Measurements from ENCODE around the gene PGAM2. TPM values are rescaled to one million over a fixed set of nuclear protein-coding genes. Genes with fewer than 3 reads are reported as not detected.

Gene PGAM2
- total and polyA plus RNA-seq, 5 donors from 2014 or later: 1.1 TPM; not detected in 4

DNA sequence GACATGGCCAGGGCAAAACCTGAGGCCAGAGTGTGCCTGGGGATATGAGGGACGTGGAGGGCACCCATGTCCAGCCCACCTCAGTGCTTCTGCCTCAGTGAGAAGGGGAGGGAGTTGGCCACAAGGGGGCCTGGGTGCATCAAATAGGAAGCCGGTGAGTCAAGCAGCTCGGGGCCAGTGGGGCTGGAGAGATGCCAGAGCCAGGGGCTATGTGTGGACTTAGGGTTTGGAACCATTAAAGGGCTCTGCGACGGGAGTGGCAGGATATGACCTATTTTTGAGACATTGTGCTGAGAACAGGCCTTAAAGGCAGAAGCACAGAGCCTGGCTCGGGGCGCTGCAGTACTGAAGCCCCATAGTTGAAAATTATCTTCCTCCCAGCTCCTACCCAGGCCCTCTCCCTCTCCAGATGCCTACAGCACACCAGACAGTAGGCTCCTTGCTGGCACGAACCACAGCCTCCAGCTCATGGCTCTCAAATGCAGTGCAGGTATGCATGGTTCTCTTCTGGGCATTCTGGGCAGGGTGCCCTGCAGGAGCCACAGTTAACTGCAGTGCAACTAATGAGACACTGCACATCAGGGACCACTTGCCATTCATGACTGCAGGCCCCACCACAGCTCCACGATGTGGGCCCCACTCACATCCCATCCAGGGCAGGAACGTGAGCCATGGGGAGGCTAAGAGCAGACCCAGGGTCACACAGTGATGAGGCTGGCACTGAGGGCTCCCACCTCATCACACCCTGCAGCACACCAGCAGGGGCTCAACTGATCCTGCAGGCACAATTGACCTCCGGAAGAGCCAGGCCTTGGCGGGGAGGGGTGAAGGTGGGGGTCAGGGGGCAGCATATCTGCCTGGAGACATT, 7.2 kb upstream of the PGAM2 start:
- Mint-ChIP-seq H3K4me3 (no peak overlapping the region), H3K9me3 (peaks cover 0 to 1% (median 0%) of the 10 kb centered on the region in 7 donors), H3K27ac (peak overlapping the region; percentile 38 to 90 (median 78)), H3K27me3 (no peaks in the 10 kb centered on the region), H3K36me3 (peaks cover 11% of the 10 kb centered on the region), H3K4me1 (peaks cover 0 to 28% (median 7%) of the 10 kb centered on the region in 4 donors)
- no peaks in the 10 kb centered on the region for H3K9me3 ChIP-seq (ENCODE audit: control insufficient read depth in 2 of 2, low read length in 2 of 2)
- DNase-seq: peak; percentile 26 to 57 (median 39)
- peak; percentile 33 to 39 for ATAC-seq (ENCODE audit: low read depth in 2 of 2)
- peaks cover 41% of the 10 kb centered on the region for H3K36me3 ChIP-seq (ENCODE audit: control insufficient read depth, insufficient read depth, low read length)
- H3K27me3 ChIP-seq (ENCODE audit: control insufficient read depth, insufficient read depth, low read length): no peaks in the 10 kb centered on the region
- no peak overlapping the region for H3K4me3 ChIP-seq (ENCODE audit: low read depth, low read length)
- H3K4me1 ChIP-seq (ENCODE audit: control insufficient read depth, insufficient read depth, low read length, poor library complexity, severe bottlenecking): no peaks in the 10 kb centered on the region
- no peak overlapping the region for H3K27ac ChIP-seq (ENCODE audit: insufficient read depth, low read length, poor library complexity, severe bottlenecking)

GRCh38 chr7:44071726-44072363, 6.5 kb upstream of the PGAM2 start:
- H3K36me3 ChIP-seq (ENCODE audit: control insufficient read depth, insufficient read depth, low read length): peaks cover 34% of the 10 kb centered on the region
- Mint-ChIP-seq H3K27me3 (no peaks in the 10 kb centered on the region), H3K36me3 (peaks cover 8% of the 10 kb centered on the region), H3K9me3 (no peaks in the 10 kb centered on the region), H3K27ac (peak overlapping the region; percentile 38 to 90 (median 78)), H3K4me1 (peaks cover 0 to 26% (median 7%) of the 10 kb centered on the region in 4 donors), H3K4me3 (no peak overlapping the region)
- no peak overlapping the region for H3K4me3 ChIP-seq (ENCODE audit: low read depth, low read length)
- no peak for ATAC-seq (ENCODE audit: low read depth in 2 of 2)
- no peak overlapping the region for H3K27ac ChIP-seq (ENCODE audit: insufficient read depth, low read length, poor library complexity, severe bottlenecking)
- no peaks in the 10 kb centered on the region for H3K4me1 ChIP-seq (ENCODE audit: control insufficient read depth, insufficient read depth, low read length, poor library complexity, severe bottlenecking)
- no peaks in the 10 kb centered on the region for H3K9me3 ChIP-seq (ENCODE audit: control insufficient read depth in 2 of 2, low read length in 2 of 2)
- no peaks in the 10 kb centered on the region for H3K27me3 ChIP-seq (ENCODE audit: control insufficient read depth, insufficient read depth, low read length)
- DNase-seq: no peak

GRCh38 chr7:44068054-44068453, 2.7 kb upstream of the PGAM2 start:
- H3K27ac Mint-ChIP-seq: peak overlapping the region in 1 of 3 donors; percentile 79

DNA sequence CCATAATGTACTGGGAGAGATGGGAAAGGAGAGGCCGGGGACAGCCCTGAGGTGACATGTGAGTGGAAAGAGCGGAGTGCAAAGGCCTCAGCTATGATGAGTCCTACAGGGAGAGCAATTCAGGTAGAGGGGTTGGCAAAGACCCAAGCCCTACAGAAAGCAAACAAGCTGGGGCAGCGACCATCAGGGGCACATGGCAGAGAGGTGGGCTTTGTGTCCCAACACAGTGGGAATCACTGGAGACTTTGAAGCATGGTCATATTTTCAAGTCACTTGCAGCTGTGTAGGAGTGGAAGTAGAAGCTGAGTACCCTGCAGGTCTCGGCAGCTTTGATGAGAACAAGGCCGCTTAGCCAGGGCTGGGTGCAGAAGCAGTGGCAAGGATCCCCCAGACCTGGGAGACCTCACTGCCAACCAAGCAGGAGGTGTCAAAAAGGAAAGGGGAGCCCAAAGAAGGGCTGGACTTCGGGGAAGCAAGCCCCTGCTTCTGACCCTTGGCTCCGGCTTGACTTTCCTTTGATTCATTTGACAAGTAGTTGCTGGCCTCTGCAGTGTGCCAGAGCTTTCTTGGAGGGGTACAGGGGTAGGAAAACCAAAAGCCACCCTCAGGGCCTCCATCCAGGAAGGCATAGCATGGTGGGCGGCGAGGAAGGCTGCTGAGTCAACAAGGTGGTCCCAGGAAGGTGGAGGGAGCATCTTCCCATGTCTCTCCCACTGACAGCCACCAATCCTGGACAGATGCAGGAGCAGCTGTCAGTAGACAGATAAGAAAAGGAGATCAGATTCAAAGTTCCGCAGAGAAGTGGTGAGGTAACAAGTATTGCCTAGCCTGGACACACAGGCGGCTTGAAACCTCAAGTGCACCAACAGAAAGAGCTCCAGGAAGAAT, 1.9 kb upstream of the PGAM2 start:
- no peak overlapping the region for H3K27ac ChIP-seq (ENCODE audit: insufficient read depth, low read length, poor library complexity, severe bottlenecking)
- peaks cover 3% of the 10 kb centered on the region for H3K36me3 Mint-ChIP-seq
- H3K4me1 ChIP-seq (ENCODE audit: control insufficient read depth, insufficient read depth, low read length, poor library complexity, severe bottlenecking): peaks cover 17% of the 10 kb centered on the region
- no peaks in the 10 kb centered on the region for H3K27me3 ChIP-seq (ENCODE audit: control insufficient read depth, insufficient read depth, low read length)
- H3K27me3 Mint-ChIP-seq: no peaks in the 10 kb centered on the region
- H3K36me3 ChIP-seq (ENCODE audit: control insufficient read depth, insufficient read depth, low read length): no peaks in the 10 kb centered on the region
- H3K4me1 Mint-ChIP-seq: peaks cover 0 to 34% (median 2%) of the 10 kb centered on the region in 4 donors
- no peaks in the 10 kb centered on the region for H3K9me3 ChIP-seq (ENCODE audit: control insufficient read depth in 2 of 2, low read length in 2 of 2)
- no peak overlapping the region for H3K4me3 Mint-ChIP-seq
- peak overlapping the region in 1 of 3 donors; percentile 38 for H3K27ac Mint-ChIP-seq
- no peak overlapping the region for H3K4me3 ChIP-seq (ENCODE audit: low read depth, low read length)
- ATAC-seq (ENCODE audit: low read depth in 2 of 2): no peak
- DNase-seq: no peak
- peaks cover 0 to 2% (median 0%) of the 10 kb centered on the region in 7 donors for H3K9me3 Mint-ChIP-seq

More at GRCh38 chr7:44068054-44068453, 2.7 kb upstream of the PGAM2 start:
- no peaks in the 10 kb centered on the region for H3K27me3 Mint-ChIP-seq
- H3K4me1 Mint-ChIP-seq: peaks cover 0 to 39% (median 5%) of the 10 kb centered on the region in 4 donors
- no peaks in the 10 kb centered on the region for H3K9me3 ChIP-seq (ENCODE audit: control insufficient read depth in 2 of 2, low read length in 2 of 2)
- peaks cover 0 to 2% (median 0%) of the 10 kb centered on the region in 7 donors for H3K9me3 Mint-ChIP-seq
- H3K27ac ChIP-seq (ENCODE audit: insufficient read depth, low read length, poor library complexity, severe bottlenecking): no peak overlapping the region
- ATAC-seq (ENCODE audit: low read depth in 2 of 2) (no peak), DNase-seq (no peak)
- no peak overlapping the region for H3K4me3 Mint-ChIP-seq
- H3K36me3 Mint-ChIP-seq: peaks cover 8% of the 10 kb centered on the region
- no peak overlapping the region for H3K4me3 ChIP-seq (ENCODE audit: low read depth, low read length)
- peaks cover 4% of the 10 kb centered on the region for H3K36me3 ChIP-seq (ENCODE audit: control insufficient read depth, insufficient read depth, low read length)
- no peaks in the 10 kb centered on the region for H3K27me3 ChIP-seq (ENCODE audit: control insufficient read depth, insufficient read depth, low read length)
- H3K4me1 ChIP-seq (ENCODE audit: control insufficient read depth, insufficient read depth, low read length, poor library complexity, severe bottlenecking): peaks cover 17% of the 10 kb centered on the region

DNA sequence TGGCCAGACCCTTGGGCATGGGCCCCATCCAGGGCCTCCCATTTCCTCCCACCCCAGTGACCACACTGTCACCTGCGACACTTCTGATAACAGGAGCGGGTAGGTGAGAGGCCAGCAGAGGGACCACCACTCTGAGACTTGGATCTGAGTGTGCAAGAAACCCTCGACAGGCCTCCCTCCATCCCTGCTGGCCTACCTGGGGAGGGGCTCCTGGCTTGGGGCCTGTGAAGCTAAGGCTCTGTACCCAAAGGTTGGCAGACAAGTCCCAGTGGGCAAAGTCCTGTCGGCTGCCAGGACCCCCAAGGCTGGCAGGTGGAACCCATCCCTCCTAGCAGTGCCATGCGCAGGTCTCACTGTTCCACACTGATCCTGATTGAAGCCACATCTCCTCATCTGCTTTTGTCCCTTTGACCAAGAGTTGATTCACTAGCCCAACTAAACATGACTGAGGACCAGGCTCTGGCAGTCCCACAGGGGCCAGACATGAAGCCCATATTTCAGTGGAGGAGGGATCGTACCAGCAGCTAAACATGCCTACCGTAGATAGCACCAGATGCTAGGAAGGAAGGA, 1.2 kb upstream of the PGAM2 start:
- no peak for ATAC-seq (ENCODE audit: low read depth in 2 of 2)
- Mint-ChIP-seq H3K4me3 (no peak overlapping the region), H3K36me3 (no peaks in the 10 kb centered on the region), H3K9me3 (peaks cover 0 to 2% (median 0%) of the 10 kb centered on the region in 7 donors), H3K4me1 (peaks cover 0 to 27% (median 2%) of the 10 kb centered on the region in 4 donors), H3K27ac (peak overlapping the region in 1 of 3 donors; percentile 38), H3K27me3 (no peaks in the 10 kb centered on the region)
- no peak for DNase-seq
- Histone ChIP-seq H3K36me3 (ENCODE audit: control insufficient read depth, insufficient read depth, low read length) (no peaks in the 10 kb centered on the region), H3K4me1 (ENCODE audit: control insufficient read depth, insufficient read depth, low read length, poor library complexity, severe bottlenecking) (peaks cover 17% of the 10 kb centered on the region), H3K9me3 (ENCODE audit: control insufficient read depth in 2 of 2, low read length in 2 of 2) (no peaks in the 10 kb centered on the region), H3K4me3 (ENCODE audit: low read depth, low read length) (no peak overlapping the region), H3K27ac (ENCODE audit: insufficient read depth, low read length, poor library complexity, severe bottlenecking) (no peak overlapping the region), H3K27me3 (ENCODE audit: control insufficient read depth, insufficient read depth, low read length) (no peaks in the 10 kb centered on the region)

- no peak overlapping the region for H3K4me3 Mint-ChIP-seq
Observed at GRCh38 chr7:44066111-44066460, 719 bp upstream of the PGAM2 start.

More at GRCh38 chr7:44066111-44066460, 719 bp upstream of the PGAM2 start:
- Histone ChIP-seq H3K27ac (ENCODE audit: insufficient read depth, low read length, poor library complexity, severe bottlenecking) (no peak overlapping the region), H3K36me3 (ENCODE audit: control insufficient read depth, insufficient read depth, low read length) (peaks cover 5% of the 10 kb centered on the region), H3K4me1 (ENCODE audit: control insufficient read depth, insufficient read depth, low read length, poor library complexity, severe bottlenecking) (peaks cover 17% of the 10 kb centered on the region), H3K4me3 (ENCODE audit: low read depth, low read length) (no peak overlapping the region), H3K9me3 (ENCODE audit: control insufficient read depth in 2 of 2, low read length in 2 of 2) (no peaks in the 10 kb centered on the region), H3K27me3 (ENCODE audit: control insufficient read depth, insufficient read depth, low read length) (no peaks in the 10 kb centered on the region)
- DNase-seq (no peak), ATAC-seq (ENCODE audit: low read depth in 2 of 2) (no peak)
- H3K36me3 Mint-ChIP-seq: no peaks in the 10 kb centered on the region
- peaks cover 0 to 27% (median 2%) of the 10 kb centered on the region in 4 donors for H3K4me1 Mint-ChIP-seq
- H3K27me3 Mint-ChIP-seq: no peaks in the 10 kb centered on the region
- peaks cover 0 to 2% (median 0%) of the 10 kb centered on the region in 7 donors for H3K9me3 Mint-ChIP-seq
- H3K27ac Mint-ChIP-seq: peak overlapping the region in 1 of 3 donors; percentile 43

Measured in CD4-positive, CD25-positive, alpha-beta regulatory T cell (primary cell).